ENCODE data around the gene TTC3. TPM values are rescaled to one million over a fixed set of nuclear protein-coding genes. Genes with fewer than 3 reads are reported as not detected.

TTC3 gene
- total RNA-seq, 1 donor from 2014 or later = 223 TPM

DNA sequence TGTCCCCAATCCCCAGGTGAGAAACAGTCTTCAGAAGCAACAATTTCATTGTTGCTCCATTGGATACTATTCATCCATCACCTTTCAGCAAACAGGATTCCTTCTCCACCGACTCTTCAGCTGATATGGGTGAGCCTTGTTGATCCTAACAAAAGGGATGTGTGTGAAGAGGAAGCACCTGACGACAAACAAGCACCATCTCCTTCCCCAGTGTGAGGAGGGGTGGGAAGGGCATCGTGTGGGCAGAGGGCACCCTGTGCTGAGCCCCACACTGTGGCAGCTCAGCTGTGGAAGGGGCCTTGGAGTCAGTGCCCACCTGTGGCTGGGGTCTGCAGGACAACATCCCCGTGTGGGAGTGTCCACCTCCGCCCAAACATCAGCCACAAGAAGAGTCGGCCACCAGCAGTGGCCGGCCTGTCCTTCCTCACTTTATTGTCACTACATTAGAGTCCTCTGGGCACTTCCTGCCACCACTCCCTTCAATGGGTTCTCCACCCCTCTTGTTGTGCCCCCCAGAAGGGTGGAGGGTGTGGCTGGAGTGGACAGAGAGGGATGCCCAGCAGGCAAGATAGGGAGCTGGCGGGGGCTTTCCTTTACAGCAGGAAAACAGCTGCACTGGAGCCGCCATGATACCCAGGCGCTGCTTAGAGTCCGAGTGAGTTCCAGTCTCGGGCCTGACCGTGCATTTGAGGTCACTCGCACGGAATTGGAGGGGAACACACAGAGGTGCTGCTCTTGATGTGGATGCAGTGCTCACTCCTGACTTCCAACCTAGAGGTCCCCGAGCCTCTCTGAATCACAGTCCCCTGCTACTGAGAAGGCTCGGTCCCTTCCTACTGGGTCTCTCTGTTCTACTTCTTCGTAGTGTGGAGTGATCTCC is 153.2 kb downstream of the TTC3 start:
- DNase-seq (ENCODE audit: low read depth) (no peak), FAIRE-seq (no peak)
- Mint-ChIP-seq H3K27ac (ENCODE audit: unreplicated experiment) (no peak overlapping the region), H3K4me1 (ENCODE audit: low read depth, unreplicated experiment) (no peaks in the 10 kb centered on the region), H3K27me3 (ENCODE audit: low read depth, unreplicated experiment) (no peaks in the 10 kb centered on the region), H3K9me3 (ENCODE audit: unreplicated experiment) (peaks cover 8% of the 10 kb centered on the region), H3K36me3 (ENCODE audit: low read depth, unreplicated experiment) (peaks cover 43% of the 10 kb centered on the region), H3K4me3 (ENCODE audit: unreplicated experiment) (no peak overlapping the region)
- Histone ChIP-seq H3K27ac (ENCODE audit: low read depth, low read length) (no peak overlapping the region), H2AFZ (ENCODE audit: low read depth, low read length) (no peak overlapping the region), H3K27me3 (ENCODE audit: insufficient read depth, low read length) (no peaks in the 10 kb centered on the region), H3K4me1 (ENCODE audit: insufficient read depth, low read length) (no peaks in the 10 kb centered on the region), H4K20me1 (ENCODE audit: insufficient read depth, low read length) (peaks cover 4% of the 10 kb centered on the region), H3K9me3 (ENCODE audit: insufficient read depth, low read depth, low read length) (peaks cover 2% of the 10 kb centered on the region), H3K36me3 (ENCODE audit: insufficient read depth, low read length) (peaks cover 17% of the 10 kb centered on the region), H3K4me3 (ENCODE audit: insufficient read depth, low read depth, low read length) (no peak overlapping the region), H3K4me2 (ENCODE audit: low read length) (no peak overlapping the region), H3K79me2 (ENCODE audit: insufficient read depth, low read length) (no peaks in the 10 kb centered on the region), H3K9ac (ENCODE audit: low read length) (no peak overlapping the region)
- no peak for TF ChIP-seq EZH2 (IDR thresholded peaks at IDR 0.05; ENCODE audit: insufficient read depth, low read length)
- TF ChIP-seq CTCF (IDR thresholded peaks at IDR 0.05; ENCODE audit: insufficient read depth, low read depth, low read length) = no peak

- Mint-ChIP-seq H3K4me1 (ENCODE audit: low read depth, unreplicated experiment) (no peaks in the 10 kb centered on the region), H3K27ac (ENCODE audit: unreplicated experiment) (no peak overlapping the region), H3K9me3 (ENCODE audit: unreplicated experiment) (peaks cover 5% of the 10 kb centered on the region), H3K36me3 (ENCODE audit: low read depth, unreplicated experiment) (peaks cover 49% of the 10 kb centered on the region), H3K4me3 (ENCODE audit: unreplicated experiment) (no peak overlapping the region), H3K27me3 (ENCODE audit: low read depth, unreplicated experiment) (no peaks in the 10 kb centered on the region)
- H3K36me3 ChIP-seq (ENCODE audit: insufficient read depth, low read length) = peaks cover 19% of the 10 kb centered on the region
- no peaks in the 10 kb centered on the region for H3K9me3 ChIP-seq (ENCODE audit: insufficient read depth, low read depth, low read length)
- no peak overlapping the region for H3K27ac ChIP-seq (ENCODE audit: low read depth, low read length)
- no peak overlapping the region for H3K9ac ChIP-seq (ENCODE audit: low read length)
- no peak overlapping the region for H2AFZ ChIP-seq (ENCODE audit: low read depth, low read length)
- no peaks in the 10 kb centered on the region for H3K4me1 ChIP-seq (ENCODE audit: insufficient read depth, low read length)
- H3K4me2 ChIP-seq (ENCODE audit: low read length) = no peak overlapping the region
- no peak for DNase-seq (ENCODE audit: low read depth)
- no peak overlapping the region for H3K4me3 ChIP-seq (ENCODE audit: insufficient read depth, low read depth, low read length)
- no peak for FAIRE-seq
- TF ChIP-seq EZH2 (IDR thresholded peaks at IDR 0.05; ENCODE audit: insufficient read depth, low read length) (no peak), CTCF (IDR thresholded peaks at IDR 0.05; ENCODE audit: insufficient read depth, low read depth, low read length) (no peak)
- no peaks in the 10 kb centered on the region for H3K79me2 ChIP-seq (ENCODE audit: insufficient read depth, low read length)
- H4K20me1 ChIP-seq (ENCODE audit: insufficient read depth, low read length) = peaks cover 4% of the 10 kb centered on the region
- no peaks in the 10 kb centered on the region for H3K27me3 ChIP-seq (ENCODE audit: insufficient read depth, low read length)
These were observed 154.3 kb downstream of the TTC3 start for GRCh38 chr21:37227071-37228002.
